HUES48 (cell line): ENCODE measurements around the gene ARHGEF26.

Source experiments
- H3K27ac ChIP-seq: one replicate; pipeline ENCODE4 v1.7.0; 2013; ENCODE audit warnings: low read depth, low read length, inconsistent platforms
- H3K27me3 ChIP-seq: 2 replicates; pipeline ENCODE4 v1.6.1; 2013; ENCODE audit warnings: mild to moderate bottlenecking, low read length; ENCODE audit not compliant: control insufficient read depth, insufficient read depth
- H3K36me3 ChIP-seq: 2 replicates; pipeline ENCODE4 v1.6.1; 2013; ENCODE audit warnings: low read length; ENCODE audit not compliant: control insufficient read depth, insufficient read depth
- H3K4me1 ChIP-seq: 2 replicates; pipeline ENCODE4 v1.6.1; 2013; ENCODE audit warnings: mild to moderate bottlenecking, low read length; ENCODE audit not compliant: control insufficient read depth, insufficient read depth
- H3K4me3 ChIP-seq: 2 replicates; pipeline ENCODE4 v1.5.1; 2013; ENCODE audit warnings: mild to moderate bottlenecking, low read depth, low read length
- H3K9ac ChIP-seq: 2 replicates; pipeline ENCODE4 v1.6.1; 2013; ENCODE audit warnings: mild to moderate bottlenecking, low read depth, low read length, moderate library complexity
- H3K9me3 ChIP-seq: 2 replicates; pipeline ENCODE4 v1.6.1; 2013; ENCODE audit warnings: low read length; ENCODE audit not compliant: control insufficient read depth, insufficient read depth

The ARHGEF26 gene

DNA sequence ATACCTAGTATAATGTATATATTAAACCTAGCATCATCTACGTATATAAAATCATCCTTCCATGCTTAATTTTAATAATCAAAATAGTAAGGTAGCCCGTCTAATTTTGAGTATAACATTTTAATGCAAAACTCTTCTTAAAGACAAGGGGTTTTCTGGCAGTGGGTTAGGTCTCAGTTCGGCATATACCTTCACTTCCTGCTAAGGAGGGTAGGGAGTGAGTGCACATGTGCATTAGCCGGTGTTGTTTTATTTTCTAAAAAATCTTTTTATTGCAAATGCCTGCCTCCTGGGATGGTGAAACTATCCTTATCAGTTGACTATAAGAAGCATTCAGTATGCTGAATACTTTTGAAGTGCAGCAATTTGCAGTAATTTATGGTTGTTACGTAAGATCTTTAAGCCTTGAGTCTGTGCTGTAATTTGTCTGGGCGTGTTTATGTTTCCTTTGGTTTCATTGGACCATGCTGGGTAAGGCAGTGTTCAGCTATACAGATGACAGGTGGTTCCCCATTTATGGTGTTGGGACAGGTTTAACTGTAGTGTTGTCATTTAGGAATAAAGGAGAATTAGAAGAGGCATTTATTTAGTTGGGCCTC, 11.7 kb downstream of the ARHGEF26 start:
- Histone ChIP-seq H3K36me3 (peaks cover 24% of the 10 kb centered on the region), H3K9ac (no peak overlapping the region), H3K27ac (no peak overlapping the region), H3K9me3 (no peaks in the 10 kb centered on the region), H3K4me1 (peaks cover 23% of the 10 kb centered on the region), H3K27me3 (no peaks in the 10 kb centered on the region), H3K4me3 (no peak overlapping the region)

DNA sequence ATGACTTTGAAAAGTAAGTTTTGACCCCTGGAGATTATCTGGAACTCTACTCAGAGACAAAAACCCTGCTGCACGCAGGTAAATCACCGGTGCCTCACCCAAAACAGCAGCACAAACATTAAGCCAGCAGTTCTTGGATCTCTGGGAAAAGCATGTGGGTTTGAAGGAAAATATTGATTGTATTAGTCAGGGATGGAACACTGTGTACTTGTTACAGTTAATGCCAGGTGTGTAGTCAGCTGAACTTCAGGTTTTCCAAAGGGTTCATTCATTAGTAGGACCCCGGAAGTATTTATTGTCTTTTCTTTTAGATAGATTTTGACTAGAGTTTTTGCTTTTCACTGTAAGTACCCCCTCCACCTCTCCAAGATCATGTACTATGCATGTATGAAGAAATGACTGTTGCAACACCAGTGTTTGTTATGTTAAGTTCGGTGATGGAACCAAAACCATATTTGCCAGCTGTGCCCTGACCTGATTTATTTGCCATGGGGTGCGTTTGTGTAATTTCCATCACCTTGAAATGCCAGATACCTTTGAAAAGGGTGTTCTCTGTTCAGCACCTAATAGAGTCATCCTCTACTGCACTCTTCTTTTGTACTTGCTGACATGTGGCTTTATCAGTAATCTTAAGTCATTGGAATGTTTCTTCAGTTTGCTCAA, 14.5 kb downstream of the ARHGEF26 start:
- H3K27ac ChIP-seq: no peak overlapping the region
- no peaks in the 10 kb centered on the region for H3K27me3 ChIP-seq
- no peak overlapping the region for H3K9ac ChIP-seq
- H3K36me3 ChIP-seq: peaks cover 8% of the 10 kb centered on the region; the same call in 1 of the 2 replicates
- no peaks in the 10 kb centered on the region for H3K9me3 ChIP-seq
- peaks cover 18% of the 10 kb centered on the region for H3K4me1 ChIP-seq
- H3K4me3 ChIP-seq: no peak overlapping the region

DNA sequence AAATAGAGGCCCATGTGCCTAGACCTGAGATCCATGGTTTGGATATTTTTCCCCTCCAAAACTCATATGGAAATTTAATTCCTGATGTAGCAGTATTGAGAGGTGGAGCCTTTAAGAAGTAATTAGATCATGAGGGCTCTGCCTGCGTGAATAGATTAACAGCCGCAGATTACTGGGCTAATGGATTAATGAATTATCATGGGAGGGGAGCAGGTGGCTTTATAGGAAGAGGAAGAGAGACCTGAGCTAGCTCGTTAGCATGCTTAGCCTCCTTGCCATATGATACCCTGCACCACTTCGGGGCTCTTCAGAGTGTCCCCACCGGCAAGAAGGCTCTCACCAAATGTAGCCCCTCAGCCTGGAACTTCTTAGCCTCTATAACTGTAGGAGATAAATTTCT, 15.8 kb downstream of the ARHGEF26 start:
- Histone ChIP-seq H3K27ac (no peak overlapping the region), H3K4me3 (no peak overlapping the region), H3K4me1 (peaks cover 4% of the 10 kb centered on the region; the same call in 1 of the 2 replicates), H3K9me3 (no peaks in the 10 kb centered on the region), H3K9ac (no peak overlapping the region), H3K36me3 (no peaks in the 10 kb centered on the region), H3K27me3 (no peaks in the 10 kb centered on the region)

DNA sequence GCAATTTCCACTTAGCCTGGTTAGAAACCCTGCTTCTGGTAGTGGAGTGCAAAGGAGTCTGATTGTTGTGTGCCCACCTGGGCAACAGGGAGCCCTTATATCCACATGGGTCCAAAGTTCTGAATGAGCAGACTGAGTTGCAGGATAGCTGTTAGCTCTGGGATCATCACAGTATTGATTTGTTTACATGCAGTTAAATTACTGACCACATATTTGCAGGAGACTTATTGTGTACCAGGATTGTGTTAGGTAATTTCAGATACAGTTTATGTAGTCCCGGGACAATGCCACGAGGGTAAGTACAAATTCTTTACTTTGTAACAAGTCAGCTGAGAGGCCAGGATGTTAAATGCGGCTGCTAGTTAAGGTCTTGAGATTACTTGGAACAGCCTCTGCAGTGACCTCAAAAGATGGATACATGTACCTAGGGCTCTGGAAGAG, 18.8 kb downstream of the ARHGEF26 start:
- no peak overlapping the region for H3K9ac ChIP-seq
- H3K9me3 ChIP-seq: no peaks in the 10 kb centered on the region
- no peaks in the 10 kb centered on the region for H3K36me3 ChIP-seq
- H3K4me3 ChIP-seq: no peak overlapping the region
- H3K27ac ChIP-seq: no peak overlapping the region
- no peaks in the 10 kb centered on the region for H3K27me3 ChIP-seq
- peaks cover 16% of the 10 kb centered on the region for H3K4me1 ChIP-seq

DNA sequence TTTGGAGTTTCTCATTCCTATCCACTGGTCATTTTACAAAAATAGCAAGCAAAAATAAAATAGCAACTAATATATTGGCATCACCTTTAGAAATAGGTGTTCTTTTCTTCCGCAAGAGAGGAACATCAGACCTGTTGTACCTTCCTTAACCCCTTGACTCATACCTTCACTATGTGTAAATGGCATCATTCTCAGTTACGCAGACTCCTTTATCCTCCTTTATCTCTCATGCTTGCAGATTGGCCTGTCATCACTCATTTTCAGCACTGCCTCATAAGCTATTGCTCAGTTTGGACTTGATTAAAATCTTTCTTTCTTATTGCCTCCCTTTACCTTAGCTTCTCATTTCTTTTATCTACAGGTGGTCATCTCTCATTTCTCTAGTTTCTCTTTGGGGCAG, 21.4 kb downstream of the ARHGEF26 start:
- Histone ChIP-seq H3K4me1 (peaks cover 21% of the 10 kb centered on the region), H3K4me3 (no peak overlapping the region), H3K36me3 (no peaks in the 10 kb centered on the region), H3K27me3 (no peaks in the 10 kb centered on the region), H3K9me3 (no peaks in the 10 kb centered on the region), H3K27ac (no peak overlapping the region), H3K9ac (no peak overlapping the region)

DNA sequence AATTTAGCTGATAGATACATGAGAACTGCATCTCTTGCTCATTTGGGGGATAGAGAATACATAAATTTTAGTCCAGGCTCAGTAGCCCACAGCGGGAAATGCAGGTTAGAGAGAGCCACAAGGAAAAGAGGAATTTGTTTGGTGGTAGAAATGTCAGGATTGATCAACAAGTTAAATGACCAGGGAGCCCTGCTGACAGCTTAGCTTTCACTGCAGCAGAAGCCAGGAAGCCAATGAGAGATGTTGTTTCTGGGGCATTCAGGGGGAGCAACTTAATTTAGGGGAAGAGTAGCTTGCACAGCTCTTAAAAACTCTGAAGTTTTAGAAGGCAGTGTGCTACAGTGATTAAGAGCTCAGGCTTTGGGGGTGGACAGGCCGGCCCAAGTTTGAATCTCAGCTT, 22.7 kb downstream of the ARHGEF26 start:
- H3K4me3 ChIP-seq: no peak overlapping the region
- H3K27ac ChIP-seq: peak overlapping the region; percentile 0
- H3K4me1 ChIP-seq: peaks cover 31% of the 10 kb centered on the region
- H3K9me3 ChIP-seq: no peaks in the 10 kb centered on the region
- no peak overlapping the region for H3K9ac ChIP-seq
- no peaks in the 10 kb centered on the region for H3K27me3 ChIP-seq
- H3K36me3 ChIP-seq: no peaks in the 10 kb centered on the region

DNA sequence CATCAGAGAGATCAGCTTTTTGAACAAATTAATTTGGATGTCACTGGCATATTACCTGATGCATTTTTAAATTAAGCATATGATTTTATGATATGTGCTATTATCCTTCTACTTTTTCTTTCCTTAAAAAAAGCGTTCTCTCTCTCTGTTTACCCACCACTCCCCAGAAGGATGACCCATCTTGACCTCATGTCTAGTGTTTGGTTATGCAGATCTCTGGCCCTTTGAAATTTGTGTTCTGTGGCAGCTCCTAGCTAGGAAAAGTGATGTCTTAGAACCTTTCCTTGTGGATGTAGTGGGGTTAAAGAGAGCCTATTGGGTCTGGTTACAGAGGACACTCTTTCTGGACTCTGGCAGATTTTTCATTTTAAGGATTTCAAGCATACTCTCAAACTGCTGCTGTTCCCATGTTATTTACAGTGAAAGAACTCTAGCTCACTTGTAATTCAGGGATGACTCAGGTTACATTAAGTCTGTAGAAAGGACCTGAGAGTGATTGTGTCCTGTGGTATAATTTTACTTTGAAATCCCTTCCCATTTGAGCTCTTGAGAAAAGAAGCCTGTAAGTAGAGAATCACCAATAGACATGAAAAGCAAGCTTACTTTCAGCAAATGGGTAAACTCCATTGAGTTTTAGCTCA, 23.8 kb downstream of the ARHGEF26 start:
- no peaks in the 10 kb centered on the region for H3K36me3 ChIP-seq
- no peaks in the 10 kb centered on the region for H3K27me3 ChIP-seq
- H3K4me1 ChIP-seq: peaks cover 40% of the 10 kb centered on the region
- H3K4me3 ChIP-seq: no peak overlapping the region
- peak overlapping the region; percentile 1 for H3K27ac ChIP-seq
- H3K9ac ChIP-seq: no peak overlapping the region
- H3K9me3 ChIP-seq: no peaks in the 10 kb centered on the region

DNA sequence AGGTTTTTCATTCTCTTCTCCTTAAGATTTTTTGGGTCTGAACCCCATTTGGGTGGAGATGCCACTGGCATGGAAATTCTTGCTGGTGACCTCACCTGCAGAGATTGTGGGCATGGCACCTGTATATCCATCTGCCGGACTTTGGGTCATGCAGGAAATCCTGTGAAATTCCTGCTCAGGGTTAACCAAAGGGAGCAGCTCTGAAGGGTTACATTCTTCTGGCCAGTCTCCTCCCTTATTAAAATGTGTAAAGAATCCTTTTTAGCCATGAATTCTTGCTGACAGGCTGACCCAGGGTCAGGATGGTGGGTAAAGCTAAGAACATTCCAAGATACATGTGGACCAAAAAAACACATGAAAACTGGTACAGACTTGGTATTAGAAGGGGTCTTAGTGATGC, 27.4 kb downstream of the ARHGEF26 start:
- Histone ChIP-seq H3K9me3 (no peaks in the 10 kb centered on the region), H3K27me3 (no peaks in the 10 kb centered on the region), H3K4me1 (peaks cover 39% of the 10 kb centered on the region), H3K27ac (no peak overlapping the region), H3K9ac (no peak overlapping the region), H3K4me3 (no peak overlapping the region), H3K36me3 (peaks cover 5% of the 10 kb centered on the region)

DNA sequence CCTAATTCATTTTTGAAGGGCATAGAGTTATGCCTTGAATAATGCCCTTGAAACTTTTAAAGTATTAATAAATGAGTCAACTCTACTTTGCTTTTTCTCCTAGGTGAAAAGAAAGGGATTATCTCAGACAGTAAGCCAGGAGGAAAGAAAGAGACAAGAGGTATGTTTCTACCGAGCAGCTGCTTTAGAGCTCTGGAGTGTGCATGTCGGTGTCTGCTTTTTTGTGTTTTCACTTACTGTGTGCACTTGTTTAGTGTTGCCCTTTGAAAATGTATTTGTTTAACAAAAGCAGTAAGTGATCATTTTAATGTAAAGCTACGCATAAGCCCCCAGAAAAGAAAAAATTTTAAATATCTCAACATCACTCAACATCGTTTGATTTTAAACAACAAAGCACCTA, 28.1 kb downstream of the ARHGEF26 start:
- H3K4me3 ChIP-seq: no peak overlapping the region
- no peak overlapping the region for H3K27ac ChIP-seq
- no peak overlapping the region for H3K9ac ChIP-seq
- peaks cover 31% of the 10 kb centered on the region for H3K4me1 ChIP-seq
- H3K27me3 ChIP-seq: no peaks in the 10 kb centered on the region
- H3K36me3 ChIP-seq: peaks cover 5% of the 10 kb centered on the region
- H3K9me3 ChIP-seq: no peaks in the 10 kb centered on the region

DNA sequence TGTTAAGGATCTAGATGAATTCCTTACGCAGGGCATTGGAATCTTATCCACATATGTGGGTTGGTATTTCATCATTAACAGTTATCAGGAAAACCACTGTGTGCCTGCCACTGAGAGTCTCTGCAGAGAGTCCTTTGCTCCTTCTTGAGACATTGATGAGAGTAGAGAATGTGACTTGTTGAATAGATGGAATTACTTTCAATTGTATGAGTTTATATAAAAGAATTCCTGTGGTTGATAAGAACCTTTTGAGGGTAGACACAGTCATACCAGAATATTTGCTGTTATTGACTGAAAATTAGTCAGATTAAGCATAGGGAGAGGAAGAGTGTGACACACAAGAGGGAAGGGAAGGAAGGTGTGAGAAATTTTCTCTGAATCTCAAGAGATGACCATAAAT, 30.8 kb downstream of the ARHGEF26 start:
- no peaks in the 10 kb centered on the region for H3K9me3 ChIP-seq
- peaks cover 19% of the 10 kb centered on the region for H3K4me1 ChIP-seq
- no peak overlapping the region for H3K27ac ChIP-seq
- H3K27me3 ChIP-seq: no peaks in the 10 kb centered on the region
- peaks cover 5% of the 10 kb centered on the region for H3K36me3 ChIP-seq
- no peak overlapping the region for H3K9ac ChIP-seq
- no peak overlapping the region for H3K4me3 ChIP-seq

DNA sequence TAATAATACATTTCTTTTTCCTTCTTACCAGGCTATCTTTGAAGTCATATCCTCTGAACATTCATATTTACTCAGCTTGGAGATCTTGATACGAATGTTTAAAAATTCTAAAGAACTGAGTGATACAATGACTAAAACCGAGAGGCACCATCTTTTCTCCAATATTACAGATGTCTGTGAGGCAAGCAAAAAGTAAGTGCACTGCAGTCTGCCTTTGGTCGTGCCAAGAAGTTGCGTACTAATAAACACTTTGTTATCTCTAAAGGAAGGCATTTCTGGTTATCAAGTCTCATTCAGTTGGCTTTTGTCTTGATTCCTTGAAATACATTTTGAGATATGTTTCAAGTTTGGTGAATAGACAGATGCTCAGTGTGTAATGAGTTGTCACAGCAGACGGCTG, 31.6 kb downstream of the ARHGEF26 start:
- H3K27me3 ChIP-seq: no peaks in the 10 kb centered on the region
- no peaks in the 10 kb centered on the region for H3K9me3 ChIP-seq
- H3K36me3 ChIP-seq: peaks cover 5% of the 10 kb centered on the region
- no peak overlapping the region for H3K4me3 ChIP-seq
- peaks cover 27% of the 10 kb centered on the region for H3K4me1 ChIP-seq
- H3K9ac ChIP-seq: no peak overlapping the region
- no peak overlapping the region for H3K27ac ChIP-seq
